HG03439 (cell line): ENCODE results near the gene REEP6.
A peak's percentile ranks its signal among the peaks of the same experiment; 100 is the strongest.
"Not testable (repeated sequence)": the region's sequence is repeated elsewhere in the genome, so short reads cannot be mapped to it uniquely, and the experiment has no call there.

ENCODE experiments used
- ATAC-seq: cut with Tn5 transposase; IDR thresholded peaks from one replicate; pipeline ENCODE4 v1.9.1; 2021; ENCODE audit warnings: mild to moderate bottlenecking, moderate library complexity; ENCODE audit not compliant: unreplicated experiment

The REEP6 gene

DNA sequence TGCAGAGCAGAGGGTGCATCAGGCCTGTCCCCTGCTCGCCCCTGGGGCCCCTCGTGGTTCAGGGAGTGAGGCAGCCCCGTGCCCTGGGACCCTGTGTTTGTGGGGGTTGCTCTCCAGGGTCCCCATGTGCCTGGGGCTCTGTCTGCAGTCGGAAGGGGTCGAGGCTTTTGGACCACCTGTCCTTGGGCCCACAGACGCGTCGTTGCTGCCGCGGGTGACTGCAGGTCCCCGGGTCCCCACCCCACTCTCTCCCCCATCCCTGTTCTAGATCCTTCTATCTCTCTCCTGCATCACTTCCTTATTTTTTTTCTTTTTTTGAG, 2.7 kb upstream of the REEP6 start:
- no peak for ATAC-seq

GRCh38 chr19:1489463-1490310, 1.3 kb upstream of the REEP6 start:
- no peak for ATAC-seq

DNA sequence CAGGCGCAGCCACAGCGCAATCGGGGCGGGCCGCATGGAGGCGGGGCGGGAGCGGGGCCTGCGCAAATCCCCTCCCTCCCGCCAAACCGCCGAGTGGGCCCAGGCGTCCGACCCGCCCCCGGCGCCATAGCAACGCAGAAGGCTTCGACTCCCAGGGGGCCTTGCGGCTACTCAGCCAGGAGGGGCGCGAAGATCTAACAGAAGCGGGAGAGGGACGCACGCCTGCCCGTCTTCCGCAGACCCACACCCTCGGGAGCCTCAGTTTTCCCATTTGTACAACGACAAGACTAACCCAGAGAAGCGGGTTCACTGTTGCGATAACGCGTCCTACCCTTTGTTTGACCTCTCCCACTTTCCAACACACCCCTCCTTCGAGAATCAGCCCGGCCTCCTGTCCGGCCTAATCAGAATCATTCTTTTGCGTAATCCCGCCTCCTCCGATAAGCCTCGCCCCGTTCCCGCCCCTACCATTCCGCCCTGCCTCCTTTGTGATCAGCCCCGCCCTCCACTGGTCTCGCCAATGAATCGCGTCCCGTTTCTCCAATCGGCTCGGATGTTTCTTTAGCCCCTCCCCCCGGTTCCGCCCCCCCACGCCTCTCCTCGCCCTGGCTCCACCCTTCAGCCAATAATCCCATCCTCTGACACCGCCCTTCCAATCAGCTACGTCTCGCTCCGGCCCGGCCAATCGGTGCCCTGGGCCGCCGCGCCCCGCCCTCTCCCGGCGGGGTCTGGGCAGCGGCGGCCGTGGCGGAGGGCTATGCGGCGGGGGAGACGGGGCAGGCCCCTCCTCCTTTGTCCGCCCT, 469 bp upstream of the REEP6 start, which contains the start of gene PCSK4:
Gene PCSK4 (minus strand): TSS at position 40 of the 803 bp plus-strand sequence. CDS start 4 bp downstream, at position 36.
- peak; percentile 74 for ATAC-seq

GRCh38 chr19:1491849-1492170, 829 bp downstream of the REEP6 start:
- ATAC-seq, result no peak

DNA sequence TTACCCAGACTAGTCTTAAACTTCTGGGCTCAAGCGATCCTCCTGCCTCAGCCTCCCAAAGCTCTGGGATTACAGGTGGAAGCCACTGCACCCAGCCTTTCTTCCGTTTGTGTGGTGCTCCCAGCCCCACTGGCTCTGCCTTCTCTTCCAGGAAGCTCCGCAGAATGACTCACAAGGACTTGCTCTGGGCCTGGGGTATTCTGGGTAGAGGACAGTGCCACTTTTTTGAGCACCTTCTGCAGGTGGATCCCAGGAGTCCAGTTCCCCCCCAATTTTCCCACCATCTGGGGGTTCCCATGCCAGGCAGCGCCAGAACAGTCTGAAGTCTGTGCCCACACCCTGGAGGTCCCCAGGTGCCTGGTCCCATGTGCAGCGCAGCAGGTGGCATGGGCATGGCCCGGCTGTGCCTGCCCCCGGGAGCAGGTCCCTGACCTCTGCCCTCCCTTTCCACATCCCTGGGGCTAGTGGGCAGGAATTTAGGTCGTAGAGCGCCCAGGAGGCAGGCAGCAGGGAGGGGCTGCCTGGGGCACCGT, 1.6 kb downstream of the REEP6 start:
- ATAC-seq, result no peak

DNA sequence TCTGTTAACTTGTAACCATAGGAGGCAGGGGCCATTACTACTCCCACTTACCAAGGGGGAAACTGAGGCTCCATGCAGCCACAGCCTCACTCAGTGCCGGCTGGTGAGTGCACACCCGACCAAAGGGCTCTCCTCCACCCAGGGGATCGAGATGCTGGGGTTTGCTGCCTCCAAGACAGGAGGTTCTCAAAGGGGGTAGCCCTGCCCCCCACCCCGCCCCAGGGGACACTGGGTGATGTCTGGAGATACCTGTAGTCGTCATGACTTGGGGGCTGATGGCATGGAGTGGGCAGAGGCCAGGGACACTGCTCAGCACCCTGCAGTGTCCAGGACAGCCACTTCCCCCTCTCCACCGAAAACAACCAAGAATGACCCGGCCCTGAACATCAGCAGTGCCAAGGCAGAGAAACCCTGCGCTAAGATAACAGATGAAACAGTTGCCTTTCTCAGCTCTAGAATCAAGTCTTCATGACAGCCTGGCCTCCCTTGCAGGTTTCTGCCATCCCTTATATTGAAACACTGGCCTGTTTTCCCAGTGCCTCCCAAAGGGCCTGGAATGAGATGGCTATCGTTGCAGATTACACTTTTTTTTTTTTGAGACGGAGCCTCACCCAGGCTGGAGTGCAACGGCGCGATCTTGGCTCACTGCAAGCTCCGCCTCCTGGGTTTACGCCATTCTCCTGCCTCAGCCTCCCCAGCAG, 3.3 kb downstream of the REEP6 start:
- ATAC-seq, result no peak

DNA sequence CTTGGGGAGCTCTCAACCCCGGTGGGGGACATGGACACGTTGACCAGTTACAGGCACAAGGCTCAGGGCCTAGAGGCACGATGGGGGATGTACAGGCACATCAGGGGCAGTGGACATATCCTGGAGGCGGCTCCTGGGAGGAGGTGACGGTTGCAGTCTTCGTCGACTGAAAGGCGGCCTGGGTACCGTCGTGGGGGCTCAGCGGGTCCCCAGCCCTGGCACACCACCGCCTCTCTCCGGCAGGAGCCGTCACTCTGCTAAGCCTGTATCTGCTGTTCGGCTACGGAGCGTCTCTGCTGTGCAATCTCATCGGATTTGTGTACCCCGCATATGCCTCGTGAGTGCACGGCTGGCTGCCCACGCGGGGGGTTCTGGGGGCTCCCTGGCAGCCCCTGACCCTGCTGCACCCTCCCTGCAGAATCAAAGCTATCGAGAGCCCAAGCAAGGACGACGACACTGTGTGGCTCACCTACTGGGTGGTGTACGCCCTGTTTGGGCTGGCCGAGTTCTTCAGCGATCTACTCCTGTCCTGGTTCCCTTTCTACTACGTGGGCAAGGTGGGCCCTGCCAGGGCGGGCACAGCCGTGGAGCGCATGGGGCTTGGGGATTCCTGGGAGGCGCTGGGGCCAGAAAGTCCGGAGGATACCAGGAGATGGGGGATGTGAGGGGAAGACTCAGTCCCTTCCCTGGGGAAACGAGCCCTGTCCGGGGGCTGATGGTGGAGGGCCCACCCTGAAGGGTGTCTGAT, 4.2 kb downstream of the REEP6 start:
- no peak for ATAC-seq

- ATAC-seq, result no peak
These were observed 5.1 kb downstream of the REEP6 start for GRCh38 chr19:1495799-1496713.

DNA sequence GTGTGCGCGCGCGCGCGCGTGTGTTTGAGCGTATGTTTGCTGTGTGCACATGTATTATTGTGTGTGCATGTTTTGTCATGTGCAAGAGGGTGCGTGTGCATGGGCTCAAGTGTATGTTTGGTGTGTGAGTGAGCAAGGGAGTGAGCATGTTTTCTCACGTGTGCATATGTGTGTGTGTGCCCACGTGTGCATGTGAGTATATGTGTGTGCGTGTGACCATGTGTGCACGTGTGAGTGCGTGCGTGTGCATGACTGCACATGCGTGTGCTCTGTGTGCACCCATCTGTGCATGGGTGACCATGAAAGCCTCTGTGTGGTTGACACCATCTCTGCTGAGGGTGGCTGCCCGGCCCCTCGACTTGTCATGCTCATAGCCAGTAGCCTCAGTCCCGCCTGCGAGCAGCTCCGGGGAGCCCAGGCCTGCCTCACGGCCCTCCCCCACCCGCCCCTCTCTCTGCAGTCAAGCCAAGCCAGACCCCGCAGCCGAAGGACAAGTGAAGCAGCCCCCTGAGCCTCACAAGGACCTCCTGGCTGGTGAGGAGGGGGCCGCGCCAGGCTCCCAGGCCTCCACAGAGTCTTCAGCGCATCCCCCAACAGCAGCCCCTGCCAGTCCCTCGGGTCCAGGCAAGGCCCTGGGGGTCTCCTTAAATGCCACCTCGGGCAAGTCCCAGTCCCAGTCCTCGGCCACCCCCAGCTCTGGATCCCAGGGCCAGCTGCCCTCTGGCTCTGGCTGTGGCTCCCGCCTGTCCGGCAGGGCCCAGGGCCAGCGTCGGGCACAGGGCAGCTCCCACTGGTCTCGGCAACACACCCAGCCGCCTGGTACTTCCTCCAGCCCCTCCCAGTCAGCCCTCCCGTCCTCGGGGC, 6.0 kb downstream of the REEP6 start:
- no peak for ATAC-seq

- ATAC-seq, result no peak
These were observed 6.7 kb downstream of the REEP6 start for GRCh38 chr19:1497578-1498235.

DNA sequence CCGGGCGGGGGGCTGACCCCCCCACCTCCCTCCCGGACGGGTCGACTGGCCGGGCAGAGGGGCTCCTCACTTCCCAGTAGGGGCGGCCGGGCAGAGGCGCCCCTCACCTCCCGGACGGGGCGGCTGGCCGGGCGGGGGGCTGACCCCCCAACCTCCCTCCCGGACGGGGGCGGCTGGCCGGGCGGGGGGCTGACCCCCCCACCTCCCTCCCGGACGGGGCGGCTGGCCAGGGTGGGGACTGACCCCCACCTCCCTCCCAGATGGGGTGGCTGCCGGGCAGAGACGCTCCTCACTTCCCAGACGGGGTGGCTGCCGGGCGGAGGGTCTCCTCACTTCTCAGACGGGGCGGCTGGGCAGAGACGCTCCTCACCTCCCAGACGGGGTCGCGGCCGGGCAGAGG, 8.2 kb downstream of the REEP6 start:
- not testable (repeated sequence) for ATAC-seq

GRCh38 chr19:1501200-1501595, 10.2 kb downstream of the REEP6 start:
- ATAC-seq, result no peak

GRCh38 chr19:1502433-1503088, 11.6 kb downstream of the REEP6 start:
- ATAC-seq, result no peak

GRCh38 chr19:1503089-1503924, 12.3 kb downstream of the REEP6 start:
- no peak for ATAC-seq

DNA sequence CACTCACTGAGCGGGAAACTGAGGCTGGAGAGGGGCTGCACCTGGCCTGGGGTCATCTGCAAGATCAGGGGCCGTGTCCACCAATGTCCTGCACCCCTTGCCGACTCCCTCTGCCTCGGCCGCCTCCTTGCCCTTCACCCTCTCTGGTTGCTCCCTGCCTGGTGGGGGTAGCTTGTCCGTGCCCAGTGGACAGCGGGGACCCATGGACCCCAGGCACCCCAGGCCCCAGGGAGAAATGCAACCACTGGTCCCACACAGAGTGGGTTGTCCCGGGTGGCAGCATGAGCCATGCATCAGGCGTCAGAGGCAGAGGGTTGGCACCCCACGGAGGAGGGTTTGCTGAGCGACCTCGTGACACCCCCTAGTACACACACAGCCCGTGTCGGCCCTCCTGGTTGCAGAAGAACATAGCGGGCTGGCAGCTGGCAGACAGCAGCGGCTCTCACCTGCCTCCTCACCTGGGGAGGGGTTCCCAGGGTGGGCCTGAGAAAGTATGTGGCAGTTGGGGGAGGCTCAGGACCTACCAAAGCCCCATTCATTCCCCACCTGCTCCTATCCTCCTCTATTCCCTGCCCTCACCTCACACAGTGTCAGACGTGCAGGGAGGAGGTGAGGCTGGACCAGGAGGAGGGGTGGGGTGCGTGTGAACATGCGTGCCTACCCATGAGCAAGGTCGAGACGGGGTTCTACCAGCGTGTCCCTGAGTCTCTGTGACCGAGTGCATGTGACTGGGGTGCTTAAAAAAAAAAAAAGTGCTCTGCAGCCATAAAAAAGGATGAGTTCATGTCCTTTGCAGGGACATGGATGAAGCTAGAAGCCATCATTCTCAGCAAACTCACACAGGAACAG, 13.2 kb downstream of the REEP6 start:
- ATAC-seq, result no peak

GRCh38 chr19:1505012-1505411, 14.0 kb downstream of the REEP6 start:
- no peak for ATAC-seq
